Activated T-cell treated with anti-CD3 and anti-CD28 coated beads, Interleukin-2, amount 50 U/mL, for 4 hours (primary cell): ENCODE results near the gene MMADHC. TPM values are rescaled to one million over a fixed set of nuclear protein-coding genes. Genes with fewer than 3 reads are reported as not detected.

Experiments used
- ATAC-seq, 2 donors: fragments of 200-7000 bp; cut with Tn5 transposase; one replicate each; pipeline ENCODE4 v1.10.0; 2021
- DNase-seq: peaks from one replicate; pipeline ENCODE4 v3.0.0-alpha.2; 2020
- H3K27me3 Mint-ChIP-seq: one replicate; pipeline ENCODE4 v1.8.0; 2021; ENCODE audit warnings: low read depth, mixed read lengths
- H3K36me3 Mint-ChIP-seq: one replicate; pipeline ENCODE4 v1.8.0; 2022; ENCODE audit warnings: mixed read lengths; ENCODE audit not compliant: insufficient read depth
- H3K4me1 Mint-ChIP-seq: one replicate; pipeline ENCODE4 v1.8.0; 2021; ENCODE audit warnings: low read depth, mixed read lengths
- H3K4me3 Mint-ChIP-seq: one replicate; pipeline ENCODE4 v1.8.0; 2021; ENCODE audit warnings: mild to moderate bottlenecking, moderate library complexity, mixed read lengths
- H3K9me3 Mint-ChIP-seq: one replicate; pipeline ENCODE4 v1.8.0; 2021; ENCODE audit warnings: mixed read lengths
- total RNA-seq, 3 donors: library from RNA; stranded (reverse); gene quantifications; one replicate each; pipeline ENCODE4 v1.2.1, GENCODE V29; 2021

Gene MMADHC
- total RNA-seq, 3 donors from 2014 or later, result 144 to 152 (median 148) TPM

DNA sequence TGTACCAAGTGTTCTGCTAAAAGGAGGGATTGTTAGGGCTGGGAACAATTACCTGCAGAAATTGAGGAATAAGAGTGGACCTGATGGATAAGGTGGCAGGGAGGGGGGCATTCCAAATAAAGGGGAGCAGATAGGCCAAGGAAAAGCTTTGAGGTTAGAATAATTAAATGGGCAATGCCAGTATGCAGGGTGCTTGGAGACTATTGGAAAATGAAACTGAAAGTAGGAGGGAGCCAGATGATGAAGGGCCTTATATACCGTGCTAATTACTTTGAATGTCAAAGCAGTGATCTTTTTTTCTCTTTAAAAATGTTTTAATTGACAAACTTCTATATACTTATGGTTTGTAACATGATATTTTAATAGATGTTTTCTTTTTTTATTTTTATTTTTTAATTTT is 42.9 kb downstream of the MMADHC start:
- no peaks in the 10 kb centered on the region for H3K27me3 Mint-ChIP-seq
- DNase-seq (no peak), ATAC-seq (peak in 1 of 2 donors; percentile 63)
- peaks cover 10% of the 10 kb centered on the region for H3K4me1 Mint-ChIP-seq
- H3K9me3 Mint-ChIP-seq, result no peaks in the 10 kb centered on the region
- H3K36me3 Mint-ChIP-seq, result no peaks in the 10 kb centered on the region
- peak overlapping the region; percentile 58 for H3K4me3 Mint-ChIP-seq

DNA sequence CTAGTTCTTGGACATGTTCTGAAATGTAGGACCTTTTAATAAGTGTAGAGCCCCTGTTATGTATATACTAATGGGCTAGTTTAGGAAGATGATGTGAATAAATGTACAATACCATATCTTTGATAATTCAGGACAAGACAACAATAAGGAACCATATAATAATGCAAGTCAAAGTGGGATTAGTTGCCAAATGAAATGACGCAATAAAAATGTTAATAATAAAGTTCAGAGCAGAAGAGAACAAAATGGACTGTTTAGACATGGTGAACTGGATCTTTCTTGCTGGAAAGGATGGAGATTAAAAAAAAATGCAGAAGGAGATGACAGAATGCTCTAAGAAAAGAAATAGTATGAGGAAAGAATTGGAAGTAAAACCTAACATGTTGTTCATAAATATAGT is 43.7 kb downstream of the MMADHC start:
- Mint-ChIP-seq H3K27me3 (no peaks in the 10 kb centered on the region), H3K4me3 (peak overlapping the region; percentile 27)

DNA sequence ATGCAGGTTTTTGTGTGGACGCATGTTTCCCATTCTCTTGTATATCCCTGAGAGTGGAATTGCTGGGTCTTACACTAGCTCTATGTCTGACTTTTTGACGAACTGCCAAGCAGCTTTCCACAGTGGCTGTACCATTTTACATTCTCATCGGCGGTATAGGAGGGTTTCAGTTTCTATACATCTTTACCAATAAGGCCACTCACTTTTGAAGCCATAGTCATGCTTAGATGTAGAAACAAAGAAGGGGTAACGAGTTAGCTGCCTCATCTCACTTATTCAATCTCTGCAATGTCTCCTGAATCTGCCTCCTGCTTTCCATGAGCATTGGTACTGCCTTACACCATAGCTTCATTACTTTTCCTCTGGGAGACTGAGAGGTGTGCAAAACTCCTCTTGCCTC is 47.4 kb downstream of the MMADHC start:
- Mint-ChIP-seq H3K36me3 (no peaks in the 10 kb centered on the region), H3K4me1 (peaks cover 23% of the 10 kb centered on the region), H3K9me3 (no peaks in the 10 kb centered on the region), H3K4me3 (no peak overlapping the region), H3K27me3 (no peaks in the 10 kb centered on the region)
- ATAC-seq, result no peak
- DNase-seq, result no peak

More for the DNA sequence above, 43.7 kb downstream of the MMADHC start:
- DNase-seq (no peak), ATAC-seq (no peak)
- no peaks in the 10 kb centered on the region for H3K36me3 Mint-ChIP-seq
- H3K9me3 Mint-ChIP-seq, result no peaks in the 10 kb centered on the region
- peaks cover 10% of the 10 kb centered on the region for H3K4me1 Mint-ChIP-seq

DNA sequence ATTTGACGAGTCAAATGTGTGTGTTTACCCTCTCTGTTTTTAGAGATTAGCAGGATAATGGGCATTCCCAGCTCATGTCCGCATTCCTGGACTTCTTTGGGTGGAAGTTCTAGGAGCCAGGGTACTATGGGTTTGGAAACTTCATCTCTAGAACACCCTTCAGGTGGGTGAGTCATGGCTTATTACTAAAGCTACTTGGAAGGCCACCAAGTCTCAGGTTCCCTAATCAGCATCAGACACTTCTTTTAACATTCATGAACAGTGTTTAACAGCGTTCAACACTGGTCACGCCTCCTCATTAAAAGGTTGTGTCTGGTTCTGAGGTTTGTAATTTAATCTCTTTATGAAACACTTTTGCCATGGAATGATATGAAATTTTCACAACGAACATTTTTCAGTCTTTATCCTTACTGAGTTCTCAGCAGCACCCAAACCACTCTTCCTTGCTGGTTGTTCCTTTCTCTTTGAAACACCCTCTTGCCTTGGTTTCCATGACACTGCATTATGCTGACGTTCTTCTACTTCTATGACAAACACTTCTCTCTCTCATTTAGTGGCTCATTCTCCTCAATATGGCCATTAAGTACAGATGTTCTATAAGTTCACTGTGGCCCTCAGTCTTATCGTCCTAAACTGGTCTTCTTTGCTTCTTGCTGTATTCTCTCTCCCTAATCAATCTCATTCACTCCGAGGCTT is 49.3 kb downstream of the MMADHC start:
- no peak for DNase-seq
- no peak overlapping the region for H3K4me3 Mint-ChIP-seq
- peaks cover 13% of the 10 kb centered on the region for H3K4me1 Mint-ChIP-seq
- H3K36me3 Mint-ChIP-seq, result no peaks in the 10 kb centered on the region
- H3K27me3 Mint-ChIP-seq, result no peaks in the 10 kb centered on the region
- H3K9me3 Mint-ChIP-seq, result no peaks in the 10 kb centered on the region
- peak in 1 of 2 donors; percentile 47 for ATAC-seq

DNA sequence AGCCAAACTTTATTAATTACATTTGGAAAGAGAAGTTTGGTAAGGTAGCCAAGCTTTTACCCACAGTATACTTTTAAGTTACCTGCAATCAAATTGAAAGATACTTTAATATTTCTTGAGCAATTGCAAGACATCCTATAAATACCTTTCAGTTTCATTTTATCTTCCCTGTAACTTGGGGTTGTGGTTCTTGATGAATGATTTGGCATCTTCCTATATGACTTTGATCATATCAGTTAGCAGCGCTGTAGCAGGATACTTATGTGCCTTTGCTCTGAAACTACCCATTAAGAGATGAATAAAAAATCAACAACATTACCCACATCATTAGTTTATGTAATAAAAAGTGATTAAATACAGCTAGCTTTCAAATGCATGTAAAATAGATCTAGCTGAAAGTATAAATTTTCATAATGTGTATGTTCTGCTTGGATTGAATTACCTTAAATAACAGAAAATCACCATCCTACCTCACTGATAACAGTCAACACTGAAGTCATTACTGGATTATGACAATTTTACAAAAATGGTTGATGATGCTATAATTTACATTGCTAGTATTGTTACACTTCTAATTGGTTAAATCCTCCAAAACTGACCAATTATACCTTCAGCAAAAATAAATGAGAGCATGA is 50.4 kb downstream of the MMADHC start:
- Mint-ChIP-seq H3K36me3 (no peaks in the 10 kb centered on the region), H3K27me3 (no peaks in the 10 kb centered on the region), H3K4me3 (no peak overlapping the region), H3K4me1 (peaks cover 13% of the 10 kb centered on the region), H3K9me3 (no peaks in the 10 kb centered on the region)
- DNase-seq, result no peak
- peak; percentile 76 to 86 for ATAC-seq

DNA sequence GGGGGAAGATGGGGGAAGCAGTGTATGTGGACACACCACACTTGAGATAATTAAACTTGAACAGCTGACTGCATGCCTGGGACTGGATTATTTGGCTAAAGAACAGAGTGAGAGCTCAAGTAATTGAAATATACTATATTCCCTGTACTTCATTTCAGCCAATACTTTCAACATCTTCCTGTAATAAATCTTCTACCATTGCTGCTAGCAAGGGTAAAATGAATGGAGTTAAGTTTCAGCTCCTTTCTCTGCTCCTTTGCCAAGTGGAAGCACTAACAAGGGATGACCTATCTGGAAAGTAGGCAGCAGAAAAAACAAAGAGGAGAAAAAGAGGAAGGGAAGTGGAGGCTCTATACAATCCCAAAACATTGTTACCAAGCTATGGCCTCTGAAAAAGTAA is 50.9 kb downstream of the MMADHC start:
- H3K9me3 Mint-ChIP-seq, result no peaks in the 10 kb centered on the region
- H3K4me3 Mint-ChIP-seq, result no peak overlapping the region
- no peaks in the 10 kb centered on the region for H3K27me3 Mint-ChIP-seq
- H3K4me1 Mint-ChIP-seq, result peaks cover 13% of the 10 kb centered on the region
- no peaks in the 10 kb centered on the region for H3K36me3 Mint-ChIP-seq
- no peak for DNase-seq
- ATAC-seq, result no peak

DNA sequence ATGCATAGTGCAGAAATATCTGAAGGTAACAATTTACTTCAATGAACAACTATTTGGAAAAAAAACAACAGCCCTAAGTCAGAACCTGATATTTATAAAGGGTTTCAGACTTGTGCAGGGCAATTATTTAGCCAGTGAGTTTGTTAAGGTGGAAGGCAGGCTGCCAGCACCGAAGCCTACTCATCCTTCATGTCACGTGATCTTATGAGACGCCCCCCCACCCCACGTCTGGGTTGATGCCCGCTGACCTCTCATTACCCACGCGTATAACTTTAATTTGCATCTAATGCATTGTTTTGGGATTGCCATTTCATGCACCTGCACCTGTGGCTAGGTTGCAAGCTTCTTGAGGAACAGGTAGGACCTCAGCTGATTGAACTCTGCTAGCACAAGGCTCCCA is 52.9 kb downstream of the MMADHC start:
- Mint-ChIP-seq H3K4me1 (peaks cover 13% of the 10 kb centered on the region), H3K9me3 (no peaks in the 10 kb centered on the region)

DNA sequence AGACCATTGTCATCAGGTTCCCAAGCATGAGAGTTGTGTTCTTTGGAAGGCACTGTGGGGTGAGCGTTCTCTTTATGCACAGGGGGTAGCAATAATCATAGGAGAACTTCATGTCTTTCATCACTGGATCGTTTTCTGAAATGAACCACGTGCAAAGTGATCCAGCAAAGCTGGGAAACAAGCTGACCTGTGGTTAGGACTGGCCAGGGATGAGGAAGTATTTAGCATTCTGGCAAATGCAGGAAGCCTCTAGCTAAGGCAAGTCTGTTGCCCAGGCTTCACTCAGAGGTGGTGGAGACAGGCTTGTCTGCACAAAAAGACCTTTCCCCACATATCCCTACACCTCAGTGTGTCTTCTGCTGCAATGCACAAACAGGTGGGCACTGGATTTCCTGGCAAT is 58.6 kb downstream of the MMADHC start:
- no peaks in the 10 kb centered on the region for H3K9me3 Mint-ChIP-seq
- no peaks in the 10 kb centered on the region for H3K4me1 Mint-ChIP-seq
- ATAC-seq (no peak), DNase-seq (no peak)
- H3K27me3 Mint-ChIP-seq, result peaks cover 5% of the 10 kb centered on the region
- H3K36me3 Mint-ChIP-seq, result no peaks in the 10 kb centered on the region
- H3K4me3 Mint-ChIP-seq, result no peak overlapping the region

More for the DNA sequence above, 52.9 kb downstream of the MMADHC start:
- Mint-ChIP-seq H3K27me3 (no peaks in the 10 kb centered on the region), H3K4me3 (no peak overlapping the region), H3K36me3 (no peaks in the 10 kb centered on the region)
- ATAC-seq (no peak), DNase-seq (no peak)

DNA sequence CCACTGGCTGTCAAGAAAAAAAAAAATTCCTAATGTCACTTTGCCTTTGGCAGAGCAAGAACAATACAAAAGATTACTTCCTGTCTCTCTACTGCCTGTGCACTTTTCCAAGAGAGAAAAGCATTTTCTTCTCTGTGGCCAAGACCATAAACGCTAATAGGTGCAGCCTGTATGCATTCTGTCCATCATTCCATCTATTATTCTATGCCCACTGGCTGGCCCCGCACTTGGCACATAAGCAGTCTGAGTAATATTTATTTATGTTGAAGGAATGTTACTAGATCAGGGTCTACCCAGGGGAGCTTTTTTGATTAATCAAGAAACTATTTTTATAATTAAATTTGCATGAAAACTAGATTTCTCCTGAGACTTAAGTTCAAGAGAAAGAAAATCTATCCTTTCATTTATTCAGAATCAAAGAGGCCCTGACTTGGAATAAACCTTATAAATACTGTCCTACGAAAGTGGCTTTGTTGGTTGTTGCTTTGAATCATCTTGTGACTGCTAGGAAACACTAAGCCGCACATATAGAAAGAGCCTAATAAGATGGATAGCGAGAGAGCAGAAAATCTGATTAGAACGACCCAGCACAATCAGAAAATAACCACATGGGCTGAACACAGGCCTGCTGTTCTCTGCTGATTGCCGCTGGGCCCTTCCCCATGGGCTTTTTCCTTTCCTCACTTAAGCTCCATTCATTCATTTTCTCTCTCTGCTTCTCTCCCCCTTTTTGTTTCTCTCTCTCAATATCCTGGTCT is 59.4 kb downstream of the MMADHC start:
- DNase-seq (no peak), ATAC-seq (no peak)
- peaks cover 5% of the 10 kb centered on the region for H3K27me3 Mint-ChIP-seq
- H3K36me3 Mint-ChIP-seq, result no peaks in the 10 kb centered on the region
- no peak overlapping the region for H3K4me3 Mint-ChIP-seq
- no peaks in the 10 kb centered on the region for H3K4me1 Mint-ChIP-seq
- H3K9me3 Mint-ChIP-seq, result peaks cover 6% of the 10 kb centered on the region

DNA sequence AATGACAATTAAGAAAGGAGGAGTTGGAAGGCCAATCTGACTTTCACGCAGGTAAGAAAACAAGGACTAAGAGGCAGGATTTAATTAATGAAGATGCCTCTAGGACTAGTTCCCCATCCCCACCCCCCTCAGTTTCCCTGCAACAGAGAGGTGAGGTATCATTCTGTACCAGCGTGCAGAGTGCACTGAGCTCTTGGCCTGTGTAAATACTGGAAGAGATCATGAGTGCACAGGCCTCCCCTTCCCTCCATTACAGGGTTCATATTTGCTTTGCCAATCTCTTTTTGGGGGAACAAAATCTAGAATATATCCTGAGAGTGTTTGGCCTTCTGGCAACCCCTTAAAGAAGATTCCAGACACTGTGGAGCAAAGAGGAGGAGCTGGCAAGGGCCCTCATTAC is 60.9 kb downstream of the MMADHC start:
- H3K27me3 Mint-ChIP-seq, result peaks cover 5% of the 10 kb centered on the region
- H3K4me3 Mint-ChIP-seq, result no peak overlapping the region
- no peaks in the 10 kb centered on the region for H3K36me3 Mint-ChIP-seq
- H3K9me3 Mint-ChIP-seq, result peaks cover 7% of the 10 kb centered on the region
- H3K4me1 Mint-ChIP-seq, result no peaks in the 10 kb centered on the region
- ATAC-seq (no peak), DNase-seq (no peak)

DNA sequence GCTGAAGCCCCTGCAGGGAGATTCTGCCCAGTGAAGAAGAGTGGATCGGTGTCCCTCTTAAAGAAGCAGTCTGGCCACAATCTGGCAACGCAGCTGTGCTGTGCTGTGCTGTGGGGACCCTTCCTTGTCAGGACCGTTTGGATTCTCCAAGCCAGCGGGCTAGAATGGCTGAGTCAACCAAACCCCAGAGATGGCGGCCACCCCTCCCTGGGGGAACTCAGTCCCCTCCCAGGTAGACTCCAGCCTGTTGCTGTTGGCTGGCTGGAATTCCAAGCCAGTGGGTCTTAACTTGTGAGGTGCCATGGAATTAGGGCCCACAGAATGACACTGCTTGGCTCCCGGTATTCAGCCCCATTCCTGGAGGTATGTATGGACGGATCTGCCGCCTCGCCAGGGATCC is 62.3 kb downstream of the MMADHC start:
- ATAC-seq, result no peak
- Mint-ChIP-seq H3K36me3 (no peaks in the 10 kb centered on the region), H3K27me3 (peaks cover 5% of the 10 kb centered on the region), H3K9me3 (peaks cover 7% of the 10 kb centered on the region), H3K4me1 (no peaks in the 10 kb centered on the region), H3K4me3 (no peak overlapping the region)
- DNase-seq, result no peak
